NCI-H187 (cell line): ENCODE results near the gene FRMD4A.
"Not testable (repeated sequence)": the region's sequence is repeated elsewhere in the genome, so short reads cannot be mapped to it uniquely, and the experiment has no call there.

ENCODE experiments used
- DNase-seq, 2 experiments: peaks; one replicate each; lab custom pipeline; 2025; lab: John Stamatoyannopoulos, UW

Gene FRMD4A

GRCh38 chr10:13787015-13787421 lies 543.7 kb downstream of the FRMD4A start:
- DNase-seq: no peak

- DNase-seq: no peak
These were observed 546.7 kb downstream of the FRMD4A start for GRCh38 chr10:13784067-13784466.

- no peak for DNase-seq
These were observed 551.0 kb downstream of the FRMD4A start for GRCh38 chr10:13779748-13780147.

- not testable (repeated sequence) for DNase-seq
These were observed 552.1 kb downstream of the FRMD4A start for GRCh38 chr10:13778693-13778960.

GRCh38 chr10:13776861-13777311 lies 553.8 kb downstream of the FRMD4A start:
- DNase-seq: no peak

GRCh38 chr10:13775786-13776775 lies 554.6 kb downstream of the FRMD4A start:
- DNase-seq: no peak

GRCh38 chr10:13774303-13774893 lies 556.3 kb downstream of the FRMD4A start:
- DNase-seq: no peak

GRCh38 chr10:13773496-13774170 lies 557.1 kb downstream of the FRMD4A start:
- no peak for DNase-seq

GRCh38 chr10:13773043-13773442 lies 557.7 kb downstream of the FRMD4A start:
- DNase-seq: no peak

GRCh38 chr10:13771992-13772391 lies 558.7 kb downstream of the FRMD4A start:
- DNase-seq: no peak

GRCh38 chr10:13770760-13771493 lies 559.8 kb downstream of the FRMD4A start:
- DNase-seq: no peak

- no peak for DNase-seq
These were observed 560.8 kb downstream of the FRMD4A start for GRCh38 chr10:13769946-13770345.

GRCh38 chr10:13767676-13768178 lies 563.0 kb downstream of the FRMD4A start:
- no peak for DNase-seq

GRCh38 chr10:13767148-13767547 lies 563.6 kb downstream of the FRMD4A start:
- DNase-seq: not testable (repeated sequence)

- DNase-seq: no peak
These were observed 564.9 kb downstream of the FRMD4A start for GRCh38 chr10:13765641-13766341.

- DNase-seq: no peak
These were observed 569.1 kb downstream of the FRMD4A start for GRCh38 chr10:13761490-13762091.

- DNase-seq: no peak
These were observed 571.6 kb downstream of the FRMD4A start for GRCh38 chr10:13759168-13759567.

GRCh38 chr10:13758756-13759155 lies 572.0 kb downstream of the FRMD4A start:
- no peak for DNase-seq

- DNase-seq: no peak
These were observed 572.4 kb downstream of the FRMD4A start for GRCh38 chr10:13758312-13758711.

- DNase-seq: no peak
These were observed 576.4 kb downstream of the FRMD4A start for GRCh38 chr10:13754277-13754676.
